ENCODE results near the gene ADGB.
"Not testable (repeated sequence)": the region's sequence is repeated elsewhere in the genome, so short reads cannot be mapped to it uniquely, and the experiment has no call there.

The ADGB gene

GRCh38 chr6:146787876-146788508, 189.2 kb downstream of the ADGB start:
- in situ Hi-C loops (cut with HindIII; ENCODE audit: low sequenced_read_pairs), result no loop called here
- DNase-seq (ENCODE audit: low read depth, low spot score), result no peak
- no peak for TF ChIP-seq CTCF (IDR thresholded peaks at IDR 0.05; ENCODE audit: low read depth, low read length)
- no peak overlapping the region for H3K4me3 ChIP-seq (ENCODE audit: low read depth, low read length)

- in situ Hi-C loops (cut with HindIII; ENCODE audit: low sequenced_read_pairs), result no loop called here
- TF ChIP-seq CTCF (IDR thresholded peaks at IDR 0.05; ENCODE audit: low read depth, low read length), result no peak
- H3K4me3 ChIP-seq (ENCODE audit: low read depth, low read length), result no peak overlapping the region
- DNase-seq (ENCODE audit: low read depth, low spot score), result no peak
Observed at GRCh38 chr6:146790561-146791091, 191.9 kb downstream of the ADGB start.

GRCh38 chr6:146791930-146792329, 193.2 kb downstream of the ADGB start:
- no peak overlapping the region for H3K4me3 ChIP-seq (ENCODE audit: low read depth, low read length)
- no peak for TF ChIP-seq CTCF (IDR thresholded peaks at IDR 0.05; ENCODE audit: low read depth, low read length)
- DNase-seq (ENCODE audit: low read depth, low spot score), result no peak
- in situ Hi-C loops (cut with HindIII; ENCODE audit: low sequenced_read_pairs), result no loop called here

GRCh38 chr6:146793218-146793617, 194.4 kb downstream of the ADGB start:
- in situ Hi-C loops (cut with HindIII; ENCODE audit: low sequenced_read_pairs); H3K4me3 ChIP-seq (ENCODE audit: low read depth, low read length); DNase-seq (ENCODE audit: low read depth, low spot score): not testable (repeated sequence)

- in situ Hi-C loops (cut with HindIII; ENCODE audit: low sequenced_read_pairs), result no loop called here
- DNase-seq (ENCODE audit: low read depth, low spot score), result no peak
Observed at GRCh38 chr6:146795479-146796133, 196.8 kb downstream of the ADGB start.

GRCh38 chr6:146803167-146803566, 204.4 kb downstream of the ADGB start:
- DNase-seq (ENCODE audit: low read depth, low spot score); in situ Hi-C loops (cut with HindIII; ENCODE audit: low sequenced_read_pairs); H3K4me3 ChIP-seq (ENCODE audit: low read depth, low read length): not testable (repeated sequence)

More at GRCh38 chr6:146795479-146796133, 196.8 kb downstream of the ADGB start:
- no peak overlapping the region for H3K4me3 ChIP-seq (ENCODE audit: low read depth, low read length)
- TF ChIP-seq CTCF (IDR thresholded peaks at IDR 0.05; ENCODE audit: low read depth, low read length), result no peak

GRCh38 chr6:146803601-146804000, 204.8 kb downstream of the ADGB start:
- TF ChIP-seq CTCF (IDR thresholded peaks at IDR 0.05; ENCODE audit: low read depth, low read length), result no peak
- DNase-seq (ENCODE audit: low read depth, low spot score), result no peak
- in situ Hi-C loops (cut with HindIII; ENCODE audit: low sequenced_read_pairs), result no loop called here
- H3K4me3 ChIP-seq (ENCODE audit: low read depth, low read length), result no peak overlapping the region

Data from astrocyte of the spinal cord (primary cell).